ENCODE results near the gene ARHGAP10. TPM values are rescaled to one million over a fixed set of nuclear protein-coding genes. Genes with fewer than 3 reads are reported as not detected.

Gene ARHGAP10
- total and polyA plus RNA-seq, 3 donors from 2014 or later = 17.4 to 108 (median 83.5) TPM

DNA sequence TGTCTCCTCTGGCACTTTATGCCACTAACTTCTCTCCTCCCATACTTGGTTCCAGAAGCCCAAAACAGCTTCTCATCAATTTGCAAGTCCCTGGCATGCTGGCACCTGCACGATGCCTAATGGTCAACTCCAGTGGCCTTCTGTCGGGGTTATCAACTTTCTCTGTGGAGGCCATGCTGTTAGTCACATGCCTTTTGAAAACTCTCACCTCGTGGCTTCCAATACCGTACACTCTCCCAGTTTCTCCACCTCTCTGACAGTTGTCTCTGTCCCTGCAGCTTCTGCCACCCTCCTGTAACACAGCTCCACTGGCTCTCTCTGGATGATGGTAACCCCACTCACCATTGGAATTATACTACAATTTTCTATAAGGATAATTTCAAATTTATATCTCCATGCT is 386.3 kb downstream of the ARHGAP10 start:
- no peak for DNase-seq
- Histone ChIP-seq H3K4me3 (no peak overlapping the region), H3K9me3 (no peaks in the 10 kb centered on the region), H3K27ac (no peak overlapping the region), H3K27me3 (no peaks in the 10 kb centered on the region), H3K4me1 (no peaks in the 10 kb centered on the region), H3K36me3 (ENCODE audit: low read depth, missing control alignments) (no peaks in the 10 kb centered on the region)
- 88 to 92% methylated on average over 4 of the region's 4 CpGs for WGBS, 2 donors
- intact Hi-C loops (cut with DNase I; ENCODE audit: low total_unique reads) = no loop called here
- no peak for TF ChIP-seq POLR2A (IDR thresholded peaks at IDR 0.05)
- TF ChIP-seq, protein P1, sequence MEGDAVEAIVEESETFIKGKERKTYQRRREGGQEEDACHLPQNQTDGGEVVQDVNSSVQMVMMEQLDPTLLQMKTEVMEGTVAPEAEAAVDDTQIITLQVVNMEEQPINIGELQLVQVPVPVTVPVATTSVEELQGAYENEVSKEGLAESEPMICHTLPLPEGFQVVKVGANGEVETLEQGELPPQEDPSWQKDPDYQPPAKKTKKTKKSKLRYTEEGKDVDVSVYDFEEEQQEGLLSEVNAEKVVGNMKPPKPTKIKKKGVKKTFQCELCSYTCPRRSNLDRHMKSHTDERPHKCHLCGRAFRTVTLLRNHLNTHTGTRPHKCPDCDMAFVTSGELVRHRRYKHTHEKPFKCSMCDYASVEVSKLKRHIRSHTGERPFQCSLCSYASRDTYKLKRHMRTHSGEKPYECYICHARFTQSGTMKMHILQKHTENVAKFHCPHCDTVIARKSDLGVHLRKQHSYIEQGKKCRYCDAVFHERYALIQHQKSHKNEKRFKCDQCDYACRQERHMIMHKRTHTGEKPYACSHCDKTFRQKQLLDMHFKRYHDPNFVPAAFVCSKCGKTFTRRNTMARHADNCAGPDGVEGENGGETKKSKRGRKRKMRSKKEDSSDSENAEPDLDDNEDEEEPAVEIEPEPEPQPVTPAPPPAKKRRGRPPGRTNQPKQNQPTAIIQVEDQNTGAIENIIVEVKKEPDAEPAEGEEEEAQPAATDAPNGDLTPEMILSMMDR (IDR thresholded peaks at IDR 0.05) = no peak

DNA sequence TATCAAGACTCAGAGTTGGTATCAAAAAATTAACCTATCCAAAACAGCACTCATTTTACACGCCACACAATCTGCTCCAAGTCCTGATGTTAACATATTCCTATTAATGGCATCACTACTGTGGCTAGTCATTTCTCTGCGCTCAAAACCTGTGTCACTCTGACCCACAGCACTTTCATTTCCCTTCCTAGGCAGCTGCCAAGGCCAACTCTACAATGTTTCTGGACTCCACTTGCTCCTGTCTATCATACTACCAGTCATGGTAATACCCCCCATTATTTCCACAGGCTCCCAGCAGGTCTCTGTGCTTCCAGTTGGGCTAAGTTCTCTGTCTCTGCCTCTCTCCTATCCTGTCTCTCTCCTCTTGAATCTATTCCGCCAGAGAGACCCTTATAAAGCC is 386.7 kb downstream of the ARHGAP10 start:
- no peak for DNase-seq
- H3K27me3 ChIP-seq = no peaks in the 10 kb centered on the region
- H3K4me3 ChIP-seq = no peak overlapping the region
- no peak for TF ChIP-seq POLR2A (IDR thresholded peaks at IDR 0.05)
- TF ChIP-seq, protein P1 (IDR thresholded peaks at IDR 0.05) = no peak
- no peaks in the 10 kb centered on the region for H3K36me3 ChIP-seq (ENCODE audit: low read depth, missing control alignments)
- H3K27ac ChIP-seq = no peak overlapping the region
- no peaks in the 10 kb centered on the region for H3K4me1 ChIP-seq
- no peaks in the 10 kb centered on the region for H3K9me3 ChIP-seq
- WGBS, 2 donors = 72 to 91% methylated on average over 3 of the region's 3 CpGs
- intact Hi-C loops (cut with DNase I; ENCODE audit: low total_unique reads) = no loop called here

DNA sequence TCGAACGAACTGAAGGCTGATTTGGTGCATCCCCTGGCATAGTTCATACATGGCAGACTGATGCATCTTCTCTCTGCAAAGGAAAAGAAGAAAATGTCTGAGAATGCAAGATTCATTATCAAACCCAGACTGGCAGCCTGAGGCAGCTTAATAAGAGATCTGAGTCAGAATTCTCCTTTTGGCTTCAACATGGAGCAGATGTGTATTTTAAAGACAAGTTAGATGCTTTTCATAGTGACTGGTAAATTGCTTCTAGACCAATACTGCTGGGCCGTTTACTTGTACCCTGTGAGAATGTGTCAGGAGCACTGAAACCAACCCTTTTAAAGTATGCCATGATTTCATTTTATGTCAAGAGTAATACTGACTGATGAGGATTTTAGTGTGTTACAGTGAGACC is 388.3 kb downstream of the ARHGAP10 start:
- no peak for TF ChIP-seq POLR2A (IDR thresholded peaks at IDR 0.05)
- TF ChIP-seq, protein P1 (IDR thresholded peaks at IDR 0.05) = no peak
- DNase-seq = no peak
- H3K9me3 ChIP-seq = no peaks in the 10 kb centered on the region
- intact Hi-C loops (cut with DNase I; ENCODE audit: low total_unique reads) = no loop called here
- H3K27me3 ChIP-seq = no peaks in the 10 kb centered on the region
- H3K27ac ChIP-seq = no peak overlapping the region
- no peaks in the 10 kb centered on the region for H3K36me3 ChIP-seq (ENCODE audit: low read depth, missing control alignments)
- H3K4me3 ChIP-seq = no peak overlapping the region
- H3K4me1 ChIP-seq = no peaks in the 10 kb centered on the region
- WGBS, 2 donors = 93% methylated on average over 3 of the region's 3 CpGs

Small RNA genes lying within 50 kb of the gene (microRNA-seq; reads per million reads assigned to microRNA genes)
- gene MIR4799 (ENCODE audit: borderline number of aligned reads in 2 of 2, borderline replicate concordance in 1 of 2) = 2.8 reads per million in 2 donors

Small RNA genes lying within 50 kb of the gene (small RNA-seq; reads per million reads assigned to genes)
- gene MIR4799 (0 reads per million in 2 donors), gene RN7SL254P (0 reads per million in 2 donors), gene RNA5SP165 (0 reads per million in 2 donors)

Other genes with a start within 250 kb of the ARHGAP10 start
- 10 to 100 TPM; 22.7 to 33.9 TPM for gene TMEM184C, start 114.7 kb upstream of the ARHGAP10 start, total RNA-seq
- 33.4 TPM for gene TMEM184C, start 114.7 kb upstream of the ARHGAP10 start, polyA plus RNA-seq (ENCODE audit: insufficient read depth, low read depth, low replicate concordance)
- 10 to 100 TPM; 22.7 to 24.6 TPM for gene PRMT9, start 47.9 kb upstream of the ARHGAP10 start, total RNA-seq
- 27.5 TPM for gene PRMT9, start 47.9 kb upstream of the ARHGAP10 start, polyA plus RNA-seq (ENCODE audit: insufficient read depth, low read depth, low replicate concordance)

All from testis (tissue), 3 donors.